BJ (cell line): ENCODE data around the gene OR8K1. TPM values are rescaled to one million over a fixed set of nuclear protein-coding genes. Genes with fewer than 3 reads are reported as not detected.

ENCODE experiments used
- CTCF ChIA-PET: fragments of 350-600 bp; formaldehyde crosslinking; extraction: SDS; loops from one replicate; lab custom pipeline; 2021; ENCODE audit warnings: antibody characterized with exemption, inconsistent platforms; lab: Yijun Ruan, JAX
- POLR2A ChIA-PET: fragments of 300-600 bp; sonication (Branson Sonifier 250); formaldehyde crosslinking; extraction: SDS; loops from one replicate; lab custom pipeline; 2021; ENCODE audit warnings: antibody characterized with exemption; lab: Charles Lee
- DNase-seq: peaks from one replicate; pipeline ENCODE4 v3.0.0-alpha.2; 2011; ENCODE audit warnings: low read depth
- H3K27me3 ChIP-seq: 2 replicates; pipeline ENCODE4 v1.6.0; 2011; ENCODE audit warnings: low read length; ENCODE audit not compliant: control insufficient read depth, insufficient read depth
- H3K36me3 ChIP-seq: 2 replicates; pipeline ENCODE4 v1.5.1; 2011; ENCODE audit warnings: low read length; ENCODE audit not compliant: control insufficient read depth, insufficient read depth
- H3K4me3 ChIP-seq: 2 replicates; pipeline ENCODE4 v1.5.1; 2011; ENCODE audit warnings: low read depth, mild to moderate bottlenecking, control low read depth, low read length
- CTCF ChIP-seq: IDR thresholded peaks from 2 replicates; pipeline ENCODE4 v1.5.1; 2011; ENCODE audit warnings: low read depth, mild to moderate bottlenecking, control low read depth, inconsistent platforms, low read length, moderate library complexity; ENCODE audit not compliant: insufficient read depth
- polyA plus RNA-seq: library from polyadenylated mRNA; depleted of rRNA; stranded (reverse); fragments of >200 nt; gene quantifications from 2 replicates; pipeline ENCODE4 v1.2.3, GENCODE V29; 2011; rRNA removed

OR8K1 gene
- polyA plus RNA-seq, 1 experiment: not detected

- CTCF ChIA-PET: no interaction called here
- TF ChIP-seq CTCF: no peak
- DNase-seq: no peak
- H3K36me3 ChIP-seq: no peaks in the 10 kb centered on the region
- no peak overlapping the region for H3K4me3 ChIP-seq
- no peaks in the 10 kb centered on the region for H3K27me3 ChIP-seq
- POLR2A ChIA-PET: no interaction called here
Observed at GRCh38 chr11:56394381-56394780, 48.5 kb downstream of the OR8K1 start.

- ChIA-PET CTCF (interaction anchor here (0.7 kb wide), 1 partner anchor 16 kb away, joined by 3 read pairs; no protein-coding TSS in a partner anchor), POLR2A (no interaction called here)
- H3K27me3 ChIP-seq: no peaks in the 10 kb centered on the region
- no peak for TF ChIP-seq CTCF
- DNase-seq: no peak
- H3K36me3 ChIP-seq: no peaks in the 10 kb centered on the region
- H3K4me3 ChIP-seq: no peak overlapping the region
Observed at GRCh38 chr11:56396047-56396446, 50.2 kb downstream of the OR8K1 start.

Other genes starting within 250 kb of the OR8K1 start
- gene OR8H2, start 242.4 kb upstream of the OR8K1 start, polyA plus RNA-seq: not detected in 2 replicates
- gene OR8H3, start 223.7 kb upstream of the OR8K1 start, polyA plus RNA-seq: not detected in 2 replicates
- gene OR8J3, start 205.8 kb upstream of the OR8K1 start, polyA plus RNA-seq: not detected in 2 replicates
- not detected in 2 replicates for gene OR8K5, start 185.7 kb upstream of the OR8K1 start, polyA plus RNA-seq
- gene OR5J2, start 169.4 kb upstream of the OR8K1 start, polyA plus RNA-seq: not detected in 2 replicates
- not detected in 2 replicates for gene OR5T2, start 111.8 kb upstream of the OR8K1 start, polyA plus RNA-seq
- gene OR5T3, start 93.8 kb upstream of the OR8K1 start, polyA plus RNA-seq: not detected in 2 replicates
- gene OR5T1, start 71.9 kb upstream of the OR8K1 start, polyA plus RNA-seq: not detected in 2 replicates
- not detected in 2 replicates for gene OR8H1, start 53.8 kb upstream of the OR8K1 start, polyA plus RNA-seq
- not detected in 2 replicates for gene OR8K3, start 30.9 kb upstream of the OR8K1 start, polyA plus RNA-seq
- gene OR8J1, start 8.3 kb downstream of the OR8K1 start, polyA plus RNA-seq: not detected in 2 replicates
- gene OR8U1, start 29.6 kb downstream of the OR8K1 start, polyA plus RNA-seq: not detected in 2 replicates
- gene OR5AL1, start 66.7 kb downstream of the OR8K1 start, polyA plus RNA-seq: not detected in 2 replicates
- gene OR5M3, start 127.3 kb downstream of the OR8K1 start, polyA plus RNA-seq: not detected in 2 replicates
- gene OR5M8, start 145.3 kb downstream of the OR8K1 start, polyA plus RNA-seq: not detected in 2 replicates
- not detected in 2 replicates for gene OR5M11, start 197.2 kb downstream of the OR8K1 start, polyA plus RNA-seq
- gene OR5M10, start 231.7 kb downstream of the OR8K1 start, polyA plus RNA-seq: not detected in 2 replicates